Motor neuron (in vitro differentiated cells): Measurements from ENCODE around the gene SDK1. TPM values are rescaled to one million over a fixed set of nuclear protein-coding genes. Genes with fewer than 3 reads are reported as not detected.

Experiments used
- ATAC-seq, 8 experiments: fragments of 200-7000 bp; cut with Tn5 transposase; replicated peaks in 6 of 8; 2 replicates each; pipeline ENCODE4 v1.8.0; 2021; ENCODE audit warnings: mild to moderate bottlenecking in 8 of 8, moderate library complexity in 8 of 8
- H3K27ac ChIP-seq, 2 donors: fragments of 250-450 bp; sonication (Bioruptor Pico); 2 replicates each; pipeline ENCODE4 v1.9.0; 2021; ENCODE audit warnings: antibody characterized with exemption in 2 of 2, mild to moderate bottlenecking in 2 of 2, moderate library complexity in 1 of 2
- H3K4me1 ChIP-seq, 2 donors: fragments of 250-450 bp; sonication (Bioruptor Pico); replicated peaks in 1 of 2; 2 replicates each; pipeline ENCODE4 v1.6.1; 2021; ENCODE audit warnings: antibody characterized with exemption in 2 of 2, mild to moderate bottlenecking in 2 of 2, moderate library complexity in 1 of 2
- H3K4me3 ChIP-seq, 5 donors: fragments of 250-450 bp; sonication (Bioruptor Pico); 2 replicates each; pipeline ENCODE4 v1.9.0; 2021; ENCODE audit warnings: antibody characterized with exemption in 5 of 5, mild to moderate bottlenecking in 5 of 5, moderate library complexity in 4 of 5
- WGBS, 10 experiments: fragments of 450-650 bp; shearing (Covaris generic); methylation state at CpG; one replicate each; pipeline ENCODE4 v1.0.0; 2022; 5-methylcytosine and 5-hydroxymethylcytosine counted together
- in situ Hi-C, 9 experiments: fragments of 400-800 bp; cut with MboI; loops; one replicate each; pipeline ENCODE4 v1.15.0; 2021; ENCODE audit warnings: low sequenced_read_pairs in 9 of 9, low pct_unique_long_range_greater_than_20kb in 2 of 9; ENCODE audit not compliant: unreplicated experiment in 9 of 9
- total RNA-seq, 8 experiments: library from RNA; unstranded; fragments of 300-600 nt; gene quantifications; 2 replicates each; pipeline versions ENCODE4 v1.2.3 to v1.2.4, GENCODE V29; 2022

SDK1 gene
- total RNA-seq, 8 experiments from 2014 or later: 0.66 to 30.6 (median 8.0) TPM

DNA sequence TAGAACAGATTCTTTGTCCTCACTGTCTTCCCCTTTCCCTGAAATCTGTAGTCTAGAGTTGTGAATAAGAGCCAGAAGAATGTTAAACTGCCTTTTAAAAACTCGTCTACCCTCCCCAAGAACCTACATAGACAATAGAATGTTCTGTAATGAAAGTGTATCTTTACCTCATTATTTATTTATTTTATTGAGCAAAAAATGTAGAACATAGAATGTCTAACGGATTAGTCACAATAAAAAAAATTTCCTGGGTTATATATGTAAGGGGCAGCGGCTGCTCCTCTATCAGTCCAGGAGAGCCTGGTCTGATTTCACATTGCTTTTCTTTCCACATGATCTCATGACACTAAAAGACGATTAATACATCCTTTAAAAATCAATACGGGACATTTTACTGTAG is 135.7 kb downstream of the SDK1 start:
- in situ Hi-C loops: no loop called here
- WGBS, 10 experiments: 14 to 90% (median 70%) methylated on average over 2 to 5 of the region's 5 CpGs
- no peak overlapping the region for H3K4me3 ChIP-seq
- peak in 5 of 8 experiments; percentile 25 to 51 (median 35) for ATAC-seq
- no peak overlapping the region for H3K27ac ChIP-seq
- peaks cover 2 to 11% of the 10 kb centered on the region in 2 donors for H3K4me1 ChIP-seq

DNA sequence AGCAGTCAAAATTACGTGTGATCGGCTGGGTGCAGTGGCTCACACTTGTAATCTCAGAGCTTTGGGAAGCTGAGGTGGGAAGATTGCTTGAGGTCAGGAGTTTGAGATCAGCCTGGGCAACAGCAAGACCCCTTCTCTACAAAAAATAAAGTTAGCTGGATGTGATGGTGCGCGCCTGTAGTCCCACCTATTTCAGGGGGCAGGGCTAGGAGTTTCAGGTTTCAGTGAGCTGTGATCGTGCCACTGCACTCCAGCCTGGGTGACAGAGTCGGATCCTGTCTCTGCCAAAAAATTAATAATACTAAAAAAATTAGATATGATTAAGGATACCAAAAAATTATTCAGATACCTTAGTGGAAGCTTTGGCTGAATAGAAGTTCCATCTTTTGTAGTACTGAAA is 136.4 kb downstream of the SDK1 start:
- Histone ChIP-seq H3K27ac (no peak overlapping the region), H3K4me1 (peaks cover 2 to 11% of the 10 kb centered on the region in 2 donors), H3K4me3 (no peak overlapping the region)
- in situ Hi-C loops: no loop called here
- 38 to 100% (median 84%) methylated on average over 3 to 6 of the region's 6 CpGs; no CpG with 5 or more reads in 2 of the 10 experiments for WGBS, 10 experiments
- no peak for ATAC-seq

DNA sequence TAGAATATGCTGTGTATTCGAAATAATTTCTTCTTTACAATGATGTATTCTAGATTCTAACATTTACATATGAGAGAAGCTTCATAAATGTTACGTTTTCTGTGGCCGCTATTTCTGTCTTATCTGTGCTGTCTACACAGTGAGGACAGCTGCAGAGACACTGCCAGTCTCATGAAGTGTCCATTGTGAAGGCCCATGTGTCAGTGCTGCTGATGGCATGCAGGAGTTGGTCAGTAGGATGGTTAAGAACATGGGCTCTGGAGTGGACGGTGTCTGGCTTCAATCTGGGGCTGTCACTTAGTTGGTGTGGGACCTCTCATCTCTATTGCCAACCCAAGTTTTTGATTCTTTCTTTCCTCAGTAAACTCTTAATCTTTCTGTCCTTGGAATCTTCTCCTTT is 137.3 kb downstream of the SDK1 start:
- Histone ChIP-seq H3K4me1 (peaks cover 2 to 11% of the 10 kb centered on the region in 2 donors), H3K4me3 (no peak overlapping the region), H3K27ac (no peak overlapping the region)
- ATAC-seq: no peak
- in situ Hi-C loops: no loop called here
- WGBS, 10 experiments: 0 to 100% (median 78%) methylated on average over 1 to 4 of the region's 4 CpGs; no CpG with 5 or more reads in 1 of the 10 experiments

DNA sequence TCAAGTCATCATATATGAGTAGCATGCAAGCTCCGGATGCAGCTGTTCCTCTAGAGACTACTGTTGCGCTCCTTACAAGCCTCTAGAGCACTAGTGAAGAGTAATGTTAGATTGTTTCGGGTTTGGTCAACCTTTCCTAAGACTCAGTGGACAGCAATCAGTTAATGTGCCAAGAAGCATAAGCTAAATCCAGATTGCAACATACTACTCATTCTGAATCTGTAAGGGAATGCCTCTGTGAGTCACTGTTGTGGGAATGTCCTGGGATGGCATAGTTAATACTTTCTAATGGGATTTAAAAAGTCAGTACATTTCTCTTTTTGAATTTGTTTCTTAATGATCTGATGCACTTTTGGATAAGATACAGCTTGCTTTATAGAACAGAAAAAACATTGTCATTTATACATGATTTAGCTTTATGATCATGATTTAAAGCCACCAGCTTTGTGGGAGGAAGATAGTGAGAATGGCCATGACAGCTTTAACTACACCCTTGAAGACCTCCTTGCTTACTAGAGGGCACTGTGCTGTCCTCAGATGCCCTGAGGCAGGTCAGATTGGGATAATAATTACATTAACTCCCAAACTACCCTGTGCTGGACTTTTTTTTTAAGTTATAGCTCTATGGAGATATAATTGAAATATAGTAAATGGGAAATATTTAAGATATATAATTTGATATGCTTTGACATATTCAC is 138.4 kb downstream of the SDK1 start:
- no peak overlapping the region for H3K4me3 ChIP-seq
- peaks cover 2 to 16% of the 10 kb centered on the region in 2 donors for H3K4me1 ChIP-seq
- no peak overlapping the region for H3K27ac ChIP-seq
- in situ Hi-C loops: no loop called here
- peak in 4 of 8 experiments; percentile 49 to 80 (median 61) for ATAC-seq
- WGBS, 10 experiments: 6 to 100% (median 81%) methylated on average over 1 to 3 of the region's 3 CpGs; no CpG with 5 or more reads in 3 of the 10 experiments

DNA sequence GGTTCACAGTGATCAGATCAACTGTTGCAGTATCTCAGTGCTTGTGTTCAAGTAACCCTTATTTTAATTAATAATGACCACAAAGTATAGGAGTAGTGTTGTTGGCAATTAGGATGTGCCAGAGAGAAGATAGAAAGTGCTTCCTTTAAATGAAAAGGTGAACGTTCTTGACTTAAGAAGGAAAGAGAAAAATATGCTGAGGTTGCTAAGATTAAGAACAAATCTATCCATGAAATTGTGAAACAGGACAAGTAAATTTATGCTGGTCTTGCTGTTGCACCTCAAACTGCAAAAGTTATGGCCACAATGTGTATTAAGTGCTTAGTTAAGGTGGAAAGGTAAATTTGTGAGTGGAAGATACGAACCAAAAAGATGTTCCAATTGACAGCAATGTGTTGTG is 139.5 kb downstream of the SDK1 start:
- WGBS, 10 experiments: 0 to 90% (median 21%) methylated on average over 2 of the region's 2 CpGs; no CpG with 5 or more reads in 3 of the 10 experiments
- in situ Hi-C loops: no loop called here
- Histone ChIP-seq H3K4me1 (peaks cover 2 to 16% of the 10 kb centered on the region in 2 donors), H3K27ac (no peak overlapping the region), H3K4me3 (no peak overlapping the region)
- no peak for ATAC-seq

DNA sequence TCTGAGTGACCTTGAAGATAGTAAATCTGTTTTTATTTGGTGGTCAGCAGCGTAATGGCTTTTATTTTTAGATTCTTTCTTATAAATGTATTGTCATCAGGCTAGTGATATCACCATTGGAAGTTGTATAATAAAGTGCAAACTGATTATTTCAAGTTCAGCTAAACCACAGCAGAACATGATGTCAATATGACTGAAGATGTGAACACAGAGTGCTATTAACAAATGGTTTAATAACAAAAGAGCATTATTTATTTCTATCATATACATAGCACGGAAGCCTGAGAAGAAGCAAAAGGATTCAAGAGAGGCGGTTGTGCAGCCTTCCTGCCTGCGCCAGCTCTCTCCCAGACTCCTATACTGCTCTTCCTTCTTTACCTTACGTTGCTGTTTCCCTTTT is 142.7 kb downstream of the SDK1 start:
- peak in 5 of 8 experiments; percentile 37 to 85 (median 44) for ATAC-seq
- WGBS, 10 experiments: 20 to 100% (median 78%) methylated on average over 1 to 5 of the region's 5 CpGs; no CpG with 5 or more reads in 1 of the 10 experiments
- peaks cover 0 to 5% of the 10 kb centered on the region in 2 donors for H3K4me1 ChIP-seq
- in situ Hi-C loops: no loop called here
- H3K27ac ChIP-seq: no peak overlapping the region
- no peak overlapping the region for H3K4me3 ChIP-seq

DNA sequence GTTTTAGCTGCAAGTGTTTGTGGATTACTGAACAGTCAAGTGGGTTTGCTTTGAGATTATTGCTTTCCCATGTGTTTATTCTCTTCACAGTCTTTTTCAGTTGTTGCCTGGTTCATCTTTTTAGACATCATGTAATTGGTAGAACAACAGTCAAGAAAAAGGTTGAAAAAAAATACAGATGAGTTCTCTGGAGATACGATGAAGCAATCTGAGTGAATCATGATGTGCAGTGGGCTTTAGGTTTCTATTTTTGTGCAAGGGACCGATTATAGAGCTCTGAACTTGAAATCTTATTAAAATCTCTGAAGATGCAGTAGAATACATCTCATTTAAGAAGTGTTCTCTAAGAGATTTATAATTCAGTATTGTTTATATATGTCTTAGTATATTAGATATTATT is 145.7 kb downstream of the SDK1 start:
- H3K27ac ChIP-seq: no peak overlapping the region
- WGBS, 10 experiments: 17 to 100% (median 84%) methylated on average over 1 to 2 of the region's 2 CpGs
- ATAC-seq: no peak
- no peak overlapping the region for H3K4me3 ChIP-seq
- H3K4me1 ChIP-seq: peaks cover 0 to 5% of the 10 kb centered on the region in 2 donors
- in situ Hi-C loops: no loop called here

DNA sequence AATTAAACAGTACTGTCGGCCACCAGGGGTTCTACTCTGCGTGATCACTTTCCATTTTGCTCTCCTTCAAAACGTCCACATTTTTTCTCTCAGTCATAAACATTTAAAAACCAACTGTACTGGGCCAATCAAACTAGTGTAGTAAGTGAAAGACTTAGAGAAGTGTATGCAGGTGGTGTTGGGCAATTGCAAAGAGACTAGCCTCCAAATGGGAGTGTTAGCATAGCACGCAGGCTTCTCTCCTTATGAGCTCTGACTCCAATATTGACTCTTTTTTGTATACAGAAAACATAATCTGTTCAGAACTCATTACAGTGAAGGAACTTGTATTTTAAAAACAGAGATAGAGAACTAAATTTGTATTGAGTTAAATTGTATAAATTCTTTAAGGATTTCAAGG is 150.6 kb downstream of the SDK1 start:
- H3K27ac ChIP-seq: no peak overlapping the region
- WGBS, 10 experiments: 25 to 100% (median 72%) methylated on average over 1 to 4 of the region's 4 CpGs; no CpG with 5 or more reads in 2 of the 10 experiments
- peaks cover 3 to 4% of the 10 kb centered on the region in 2 donors for H3K4me1 ChIP-seq
- in situ Hi-C loops: no loop called here
- ATAC-seq: no peak
- no peak overlapping the region for H3K4me3 ChIP-seq

DNA sequence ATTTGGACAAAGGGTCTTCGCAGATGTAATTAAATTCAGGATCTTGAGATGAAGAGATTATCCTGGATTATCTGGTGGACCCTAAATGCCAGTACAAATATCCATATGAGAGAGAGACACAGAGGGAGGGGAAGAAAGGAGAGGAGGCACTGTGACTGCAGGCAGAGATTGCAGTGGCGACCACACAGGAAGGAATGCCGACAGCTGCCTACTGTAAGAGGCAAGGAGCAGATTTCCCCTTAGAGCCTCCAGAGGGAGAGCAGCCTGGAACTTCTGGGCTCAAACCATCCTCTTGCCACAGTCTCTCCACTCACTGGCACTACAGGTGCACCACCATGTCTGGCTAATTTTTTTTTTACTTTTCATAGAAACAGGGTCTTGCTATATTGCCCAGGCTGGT is 152.3 kb downstream of the SDK1 start:
- Histone ChIP-seq H3K4me3 (no peak overlapping the region), H3K4me1 (peaks cover 3 to 6% of the 10 kb centered on the region in 2 donors), H3K27ac (no peak overlapping the region)
- in situ Hi-C loops: no loop called here
- no peak for ATAC-seq
- 80 to 100% (median 80%) methylated on average over 1 to 3 of the region's 3 CpGs; no CpG with 5 or more reads in 5 of the 10 experiments for WGBS, 10 experiments

DNA sequence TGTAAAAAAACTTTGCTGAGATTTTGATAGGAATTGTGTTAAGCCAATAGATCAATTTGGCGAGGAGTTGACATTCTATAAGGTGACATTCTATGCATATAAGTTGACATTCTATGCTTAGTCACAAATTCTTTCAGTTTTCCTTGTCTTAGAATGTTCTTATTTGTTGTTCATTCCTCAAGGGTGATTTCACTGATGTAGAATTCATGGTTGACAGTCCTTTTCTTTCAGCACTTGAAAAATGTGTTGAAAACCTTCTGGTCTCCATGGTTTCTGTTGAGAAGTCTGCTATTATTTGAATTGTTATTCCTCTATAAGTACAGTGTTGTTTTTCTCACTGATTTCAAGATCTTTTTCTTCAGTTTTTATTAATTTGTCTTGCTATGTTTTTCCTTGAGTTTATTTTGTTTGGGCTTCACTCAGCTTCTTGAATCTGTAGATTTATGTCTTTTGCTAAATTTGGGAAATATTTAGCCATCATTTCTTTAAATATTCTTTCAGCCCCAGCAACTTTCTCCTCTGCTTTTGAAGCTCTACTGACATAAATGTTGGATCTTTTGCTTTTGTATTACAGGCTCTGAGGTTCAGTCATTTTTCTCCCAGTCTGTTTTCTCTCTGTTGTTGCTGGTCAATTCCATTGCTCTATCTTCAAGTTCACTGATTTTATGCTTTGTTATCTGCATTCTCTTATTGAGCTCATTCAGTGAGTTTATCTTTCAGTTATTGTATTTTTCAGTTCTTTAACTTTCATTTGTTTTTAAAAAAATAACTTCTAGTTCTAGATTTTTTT is 154.9 kb downstream of the SDK1 start:
- in situ Hi-C loops: no loop called here
- Histone ChIP-seq H3K4me1 (peaks cover 3 to 6% of the 10 kb centered on the region in 2 donors), H3K27ac (peak overlapping the region; percentile 57 to 59), H3K4me3 (no peak overlapping the region)
- peak in 5 of 8 experiments; percentile 62 to 91 (median 69) for ATAC-seq
- WGBS, 10 experiments: 0 to 92% (median 57%) methylated on average over 1 of the region's 1 CpG; no CpG with 5 or more reads in 2 of the 10 experiments

DNA sequence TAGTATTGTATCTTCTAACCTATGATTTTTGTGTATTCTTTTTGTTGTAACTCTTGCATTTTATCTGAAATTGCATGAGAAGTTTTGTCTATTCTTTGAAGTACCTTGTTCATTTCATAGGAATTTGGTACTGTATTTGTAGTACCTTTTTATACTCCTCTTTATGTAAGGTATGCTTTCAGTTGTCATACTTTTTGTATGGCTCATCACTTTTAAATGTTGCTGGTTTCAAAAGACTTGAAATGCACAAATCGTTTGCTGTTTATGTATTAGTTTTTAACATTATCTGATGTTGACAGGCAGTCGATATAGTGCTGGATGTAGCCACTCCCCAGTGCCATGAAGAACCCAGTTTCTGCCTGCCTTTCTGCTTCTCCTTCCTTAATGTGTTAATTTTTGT is 158.1 kb downstream of the SDK1 start:
- in situ Hi-C loops: no loop called here
- Histone ChIP-seq H3K4me3 (no peak overlapping the region), H3K4me1 (peaks cover 3 to 9% of the 10 kb centered on the region in 2 donors), H3K27ac (no peak overlapping the region)
- no peak for ATAC-seq
- 21 to 100% (median 90%) methylated on average over 2 of the region's 2 CpGs; no CpG with 5 or more reads in 1 of the 10 experiments for WGBS, 10 experiments

DNA sequence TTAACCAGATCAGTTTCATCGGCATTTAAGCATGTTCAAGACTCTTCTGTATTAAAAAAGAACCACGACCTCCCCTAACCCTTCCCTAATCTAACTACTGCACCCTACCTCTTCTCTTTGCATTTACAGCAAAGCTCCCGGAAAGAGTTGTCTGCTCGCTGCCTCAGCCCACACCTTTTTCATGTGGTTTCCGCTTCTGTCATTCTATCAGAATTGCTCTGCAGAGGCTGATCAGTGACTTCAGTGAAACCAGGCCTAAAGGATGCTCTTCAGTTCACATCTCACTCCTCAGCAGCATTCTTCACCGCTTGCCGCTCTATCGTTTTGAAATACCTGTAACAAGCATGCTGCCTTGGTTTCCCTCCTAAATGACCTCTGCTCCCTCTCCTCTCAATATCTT is 160.9 kb downstream of the SDK1 start:
- Histone ChIP-seq H3K4me1 (peaks cover 0 to 3% of the 10 kb centered on the region in 2 donors), H3K27ac (no peak overlapping the region), H3K4me3 (no peak overlapping the region)
- ATAC-seq: no peak
- 0 to 100% (median 93%) methylated on average over 1 to 7 of the region's 8 CpGs; no CpG with 5 or more reads in 1 of the 10 experiments for WGBS, 10 experiments
- in situ Hi-C loops: no loop called here

DNA sequence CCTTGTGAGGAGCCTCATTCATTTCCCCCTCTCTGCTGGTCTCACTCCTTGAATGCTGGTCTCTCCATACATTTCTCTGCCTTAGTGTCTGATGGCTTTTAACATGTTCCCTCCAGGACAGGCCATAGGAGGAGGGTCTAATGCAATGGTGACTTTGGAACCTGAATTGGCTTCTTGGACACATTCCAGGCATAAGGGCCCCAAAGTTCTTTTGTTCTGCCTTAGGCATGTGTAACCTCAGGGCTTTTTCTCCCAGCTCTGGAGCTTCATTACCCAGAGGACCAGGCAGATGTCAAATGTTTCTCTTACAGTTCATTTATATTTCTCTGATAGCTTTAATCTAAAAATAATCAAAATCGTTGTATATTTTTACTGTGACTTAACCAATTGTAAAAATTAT is 162.6 kb downstream of the SDK1 start:
- ATAC-seq: no peak
- WGBS, 10 experiments: 0 to 67% (median 10%) methylated on average over 1 of the region's 1 CpG; no CpG with 5 or more reads in 3 of the 10 experiments
- Histone ChIP-seq H3K4me1 (peaks cover 0 to 3% of the 10 kb centered on the region in 2 donors), H3K27ac (no peak overlapping the region), H3K4me3 (no peak overlapping the region)
- in situ Hi-C loops: no loop called here
